Pancreas (tissue), 10 donors: ENCODE results near the gene PRKCZ. TPM values are rescaled to one million over a fixed set of nuclear protein-coding genes. Genes with fewer than 3 reads are reported as not detected.

Experiments
- ATAC-seq, 4 donors: fragments of 200-7000 bp; cut with Tn5 transposase; one replicate each; pipeline versions ENCODE4 v1.8.0 to v1.9.1; 2020; ENCODE audit warnings: mild to moderate bottlenecking in 4 of 4, moderate library complexity in 4 of 4
- DNase-seq, 6 donors: peaks; one replicate each; pipeline ENCODE4 v3.0.0-alpha.2; 2020
- FAIRE-seq: peaks from 2 replicates; lab custom pipeline; 2012; peaks lifted over from hg19 to GRCh38; lab: Jason Lieb, UNC
- H3K27ac ChIP-seq, 4 donors: fragments of 200-600 bp; sonication (generic); 1 replicate in 3 of 4; 2 replicates in 1 of 4; pipeline versions ENCODE4 v1.5.0 to v1.8.0; 2020
- H3K27me3 ChIP-seq, 4 donors: fragments of 200-600 bp; one replicate each; pipeline ENCODE4 v1.8.0; 2021
- H3K36me3 ChIP-seq, 3 donors: fragments of 200-600 bp; sonication (generic) in 1 of 3; one replicate each; pipeline versions ENCODE4 v1.5.0 to v1.8.0; 2020 to 2021
- H3K4me1 ChIP-seq, 3 donors: fragments of 200-600 bp; one replicate each; pipeline ENCODE4 v1.8.0; 2021
- H3K4me3 ChIP-seq, 4 donors: fragments of 200-600 bp; sonication (generic) in 2 of 4; one replicate each; pipeline versions ENCODE4 v1.5.0 to v1.8.0; 2020 to 2021
- H3K9me3 ChIP-seq, 4 donors: fragments of 200-600 bp; one replicate each; pipeline ENCODE4 v1.8.0; 2021
- CTCF ChIP-seq, 4 donors: fragments of 200-600 bp; sonication (generic) in 3 of 4; IDR thresholded peaks; one replicate each; pipeline versions ENCODE4 v1.5.0 to v1.8.0; 2021; ENCODE audit warnings: antibody characterized with exemption in 4 of 4
- WGBS, 2 donors: extraction: QIAGEN DNeasy Blood & Tissue Kit; methylation state at CpG; one replicate each; pipeline ENCODE4 v1.1.7; 2013; 5-methylcytosine and 5-hydroxymethylcytosine counted together
- intact Hi-C, 3 donors: fragments of 100-400 bp; cut with DNase I; formaldehyde crosslinking; loops; one replicate each; pipeline versions ENCODE4 v1.11.1 to v1.14.2; 2022
- polyA plus RNA-seq, 2 donors: library from polyadenylated mRNA; stranded (reverse); fragments of 200-250 nt; gene quantifications; one replicate each; pipeline ENCODE4 v1.2.3, GENCODE V29; 2013
- total RNA-seq, 6 donors: library from RNA; stranded (reverse); fragmentation: NEBNext Ultra II Directional in 4 of 6; extraction: Animal tissue kit (Norgen Biotek cat#: 25700) in 4 of 6; gene quantifications; one replicate each; pipeline versions ENCODE4 v1.2.1 to v1.2.4, GENCODE V29; 2021 to 2023
- donor health status: healthy with polysubstance abuse.
- donor health status: DM: no; HTN: no; CAD: no; lungs with moderate emphysema.
- donor health status: DM: no; HTN: no; CAD: no.
- donor health status: control.
- donor health status: control.
- donor health status: Bipolar disorder and iron deficiency.
- donor health status: DM: yes; HTN: yes; CAD: no.
- donor health status: DM: no; HTN: no; CAD: no.
- donor health status: DM: no; HTN: no; CAD: no.
- donor health status: DM: yes; HTN: yes; CAD: no.

PRKCZ gene
- total and polyA plus RNA-seq, 8 donors, result 9.8 to 27.4 (median 17.1) TPM

DNA sequence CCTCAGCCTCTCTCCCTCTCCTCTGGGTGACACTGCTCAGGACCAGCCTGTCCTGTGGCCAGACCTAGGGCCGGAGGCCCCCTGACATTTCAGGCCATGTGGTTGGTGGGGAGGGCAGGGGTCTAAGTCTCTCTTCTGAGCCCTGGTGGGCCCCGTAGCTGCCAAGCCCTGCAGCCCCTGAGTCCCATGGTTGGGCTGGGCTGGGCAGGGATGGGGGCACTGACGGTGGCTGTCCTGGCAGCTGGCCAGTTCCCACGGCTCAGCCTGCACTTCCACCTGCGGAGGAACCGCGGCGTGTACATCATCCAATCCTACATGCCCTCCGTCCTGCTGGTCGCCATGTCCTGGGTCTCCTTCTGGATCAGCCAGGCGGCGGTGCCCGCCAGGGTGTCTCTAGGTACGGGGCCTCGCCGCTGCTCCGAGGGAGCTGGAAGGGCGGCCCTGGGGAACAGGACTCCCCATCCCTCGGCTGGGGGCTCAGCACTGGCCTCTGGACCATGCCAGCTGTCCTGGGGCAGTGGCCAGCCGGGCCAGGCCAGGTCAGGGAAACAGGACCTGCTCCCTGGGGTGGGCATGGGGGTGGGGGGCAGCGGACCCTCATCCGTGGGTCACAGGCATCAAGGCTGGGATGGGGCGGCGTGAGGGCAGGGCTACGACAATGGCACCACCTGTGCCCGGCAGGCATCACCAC lies 21.2 kb upstream of the PRKCZ start:
- Histone ChIP-seq H3K36me3 (no peaks in the 10 kb centered on the region), H3K27ac (no peak overlapping the region), H3K4me1 (no peaks in the 10 kb centered on the region), H3K4me3 (no peak overlapping the region), H3K9me3 (no peaks in the 10 kb centered on the region), H3K27me3 (no peaks in the 10 kb centered on the region)
- peak in 1 of 6 donors; percentile 67 for DNase-seq
- intact Hi-C loops, result no loop called here
- no peak for FAIRE-seq
- no peak for ATAC-seq
- TF ChIP-seq CTCF (IDR thresholded peaks at IDR 0.05), result no peak
- 56 to 68% methylated on average over 26 of the region's 26 CpGs for WGBS, 2 donors

DNA sequence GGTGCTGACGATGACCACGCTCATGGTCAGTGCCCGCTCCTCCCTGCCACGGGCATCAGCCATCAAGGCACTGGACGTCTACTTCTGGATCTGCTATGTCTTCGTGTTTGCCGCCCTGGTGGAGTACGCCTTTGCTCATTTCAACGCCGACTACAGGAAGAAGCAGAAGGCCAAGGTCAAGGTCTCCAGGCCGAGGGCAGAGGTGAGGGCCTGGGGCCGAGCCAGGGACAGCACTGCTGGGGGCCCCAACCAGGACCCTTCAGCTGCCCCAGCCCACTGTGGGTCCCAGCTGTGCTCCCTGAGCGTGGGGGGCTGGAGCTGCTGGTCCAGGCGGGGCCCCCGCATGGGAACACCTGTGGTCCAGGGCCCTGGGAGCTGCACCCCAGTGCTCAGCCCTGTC lies 20.6 kb upstream of the PRKCZ start:
- H3K27ac ChIP-seq, result no peak overlapping the region
- WGBS, 2 donors, result 66 to 72% methylated on average over 13 to 15 of the region's 15 CpGs
- H3K36me3 ChIP-seq, result no peaks in the 10 kb centered on the region
- H3K4me1 ChIP-seq, result no peaks in the 10 kb centered on the region
- DNase-seq, result no peak
- no peak overlapping the region for H3K4me3 ChIP-seq
- no peaks in the 10 kb centered on the region for H3K9me3 ChIP-seq
- intact Hi-C loops, result no loop called here
- no peak for TF ChIP-seq CTCF (IDR thresholded peaks at IDR 0.05)
- no peak for ATAC-seq
- H3K27me3 ChIP-seq, result no peaks in the 10 kb centered on the region
- no peak for FAIRE-seq

GRCh38 chr1:2030076-2030871 lies 19.9 kb upstream of the PRKCZ start:
- TF ChIP-seq CTCF (IDR thresholded peaks at IDR 0.05), result no peak
- Histone ChIP-seq H3K9me3 (no peaks in the 10 kb centered on the region), H3K27me3 (no peaks in the 10 kb centered on the region), H3K36me3 (no peaks in the 10 kb centered on the region), H3K27ac (no peak overlapping the region), H3K4me3 (no peak overlapping the region), H3K4me1 (no peaks in the 10 kb centered on the region)
- 71 to 84% methylated on average over 41 to 42 of the region's 42 CpGs for WGBS, 2 donors
- FAIRE-seq, result no peak
- no peak for DNase-seq
- ATAC-seq, result no peak
- intact Hi-C loops, result loop anchor here in 1 of 3 donors (10.0 kb wide), 1 partner anchor 65 kb away; no protein-coding TSS in a partner anchor

DNA sequence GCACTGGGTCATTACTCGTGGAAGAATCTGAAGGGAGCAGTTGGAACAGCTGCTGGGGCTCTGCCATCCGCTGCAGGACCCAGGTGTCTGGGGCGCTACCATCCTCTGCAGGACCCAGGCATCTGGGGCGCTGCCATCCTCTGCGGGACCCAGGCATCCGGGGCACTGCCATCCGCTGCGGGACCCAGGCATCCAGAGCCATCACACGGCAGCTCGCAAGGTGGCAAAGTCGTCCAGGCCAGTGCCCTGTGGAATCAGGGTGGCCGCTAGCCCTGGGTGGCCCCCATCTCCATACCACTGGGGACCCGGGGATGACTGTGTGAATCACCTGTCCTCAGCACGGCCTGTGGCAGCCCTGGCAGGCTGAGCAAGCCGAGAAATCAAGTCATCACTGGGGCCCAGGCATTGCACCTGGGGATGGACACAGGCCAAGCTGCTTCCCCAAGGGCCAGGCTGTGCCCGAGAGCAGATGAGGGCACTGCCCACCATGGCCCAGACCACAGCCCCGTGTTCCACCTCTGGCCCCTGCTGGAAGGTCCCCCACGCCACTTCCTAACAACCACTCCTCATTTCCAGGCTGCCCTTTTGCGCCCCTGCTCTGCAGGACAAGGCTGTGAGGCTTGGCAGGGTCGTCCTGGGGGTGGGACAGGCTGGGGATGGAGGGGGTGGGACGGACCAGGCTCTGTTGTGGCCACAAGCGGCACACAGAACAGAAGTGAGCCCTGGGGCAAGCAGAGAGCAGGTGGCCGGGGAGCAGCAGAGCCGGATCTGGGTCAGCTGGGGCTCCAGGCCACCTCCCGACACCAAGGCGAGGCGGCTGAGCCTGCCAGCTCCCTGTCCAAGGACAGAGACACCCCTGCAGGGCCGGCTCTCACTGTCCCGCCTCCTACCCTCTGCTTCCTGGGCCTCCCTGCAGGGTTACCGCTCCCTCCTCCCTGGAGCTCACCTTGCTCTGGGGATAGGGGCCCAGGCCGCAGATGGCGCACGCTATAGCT lies 18.4 kb upstream of the PRKCZ start:
- ATAC-seq, result no peak
- H3K27ac ChIP-seq, result no peak overlapping the region
- no peaks in the 10 kb centered on the region for H3K9me3 ChIP-seq
- no peak for TF ChIP-seq CTCF (IDR thresholded peaks at IDR 0.05)
- WGBS, 2 donors, result 69 to 80% methylated on average over 31 to 33 of the region's 33 CpGs
- no peak overlapping the region for H3K4me3 ChIP-seq
- no peaks in the 10 kb centered on the region for H3K27me3 ChIP-seq
- no peaks in the 10 kb centered on the region for H3K4me1 ChIP-seq
- intact Hi-C loops, result loop anchor here in 1 of 3 donors (10.0 kb wide), 1 partner anchor 67 kb away; no protein-coding TSS in a partner anchor
- no peak for DNase-seq
- FAIRE-seq, result no peak
- no peaks in the 10 kb centered on the region for H3K36me3 ChIP-seq
